GM12878 (cell line): Measurements from ENCODE around the gene TUBGCP2. TPM values are rescaled to one million over a fixed set of nuclear protein-coding genes. Genes with fewer than 3 reads are reported as not detected.

Experiments
- ATAC-seq: fragments of 200-7000 bp; cut with Tn5 transposase; 3 replicates; pipeline ENCODE4 v1.9.1; 2020; ENCODE audit warnings: mild to moderate bottlenecking, moderate library complexity
- BruUV-seq: library from RNA; stranded (reverse); fragments of 400-500 nt; replicated peaks from 2 replicates; lab custom pipeline; 2021; lab: Mats Ljungman, UMichigan
- CTCF ChIA-PET: fragments of 300-600 bp; sonication (Branson Sonifier 250); formaldehyde crosslinking; extraction: SDS; loops from one replicate; lab custom pipeline; 2021; ENCODE audit warnings: inconsistent platforms; lab: Yijun Ruan, JAX
- POLR2A ChIA-PET: fragments of 350-600 bp; formaldehyde crosslinking; extraction: SDS; loops from one replicate; lab custom pipeline; 2021; ENCODE audit warnings: inconsistent platforms; lab: Charles Lee
- RAD21 ChIA-PET: fragments of 300-600 bp; sonication (Branson Sonifier 250); formaldehyde crosslinking; loops from one replicate; lab custom pipeline; 2023; ENCODE audit warnings: antibody characterized with exemption; ENCODE audit not compliant: unreplicated experiment; lab: Charles Lee
- SMC1A ChIA-PET: fragments of 300-600 bp; sonication (Branson Sonifier 250); formaldehyde crosslinking; loops from one replicate; lab custom pipeline; 2023; ENCODE audit not compliant: unreplicated experiment, uncharacterized antibody; lab: Charles Lee
- DNase-seq: peaks from one replicate; pipeline ENCODE4 v3.0.0-alpha.2; 2011; ENCODE audit warnings: low read depth, low spot score
- FAIRE-seq: peaks from 3 replicates; lab custom pipeline; 2011; peaks lifted over from hg19 to GRCh38; lab: Jason Lieb, UNC
- H2AFZ ChIP-seq: 2 replicates; pipeline ENCODE4 v1.6.0; 2011; ENCODE audit warnings: low read depth, low read length, control low read depth; ENCODE audit not compliant: control insufficient read depth
- H3K27ac ChIP-seq: 2 replicates; pipeline ENCODE4 v1.5.1; 2011; ENCODE audit warnings: control low read depth; ENCODE audit not compliant: control insufficient read depth, insufficient read depth
- H3K27me3 ChIP-seq, 2 experiments: replicated peaks in 1 of 2; 2 replicates each; pipeline versions ENCODE4 v1.6.0 to v1.6.1; 2011; ENCODE audit warnings: low read length in 1 of 2; ENCODE audit not compliant: control insufficient read depth in 2 of 2, insufficient read depth in 2 of 2
- H3K36me3 ChIP-seq, 2 experiments: 2 replicates each; pipeline ENCODE4 v1.5.1; 2011; ENCODE audit warnings: low read length in 1 of 2; ENCODE audit not compliant: control insufficient read depth in 2 of 2, insufficient read depth in 2 of 2
- H3K4me1 ChIP-seq: 2 replicates; pipeline ENCODE4 v1.6.1; 2011; ENCODE audit warnings: mild to moderate bottlenecking, low read length, moderate library complexity, mixed read lengths; ENCODE audit not compliant: control insufficient read depth, insufficient read depth
- H3K4me2 ChIP-seq: 2 replicates; pipeline ENCODE4 v1.6.0; 2011; ENCODE audit warnings: control low read depth; ENCODE audit not compliant: control insufficient read depth, insufficient read depth
- H3K4me3 ChIP-seq: fragments of 200-600 bp; sonication (generic); 2 replicates; pipeline ENCODE4 v1.5.1; 2016
- H3K79me2 ChIP-seq: 2 replicates; pipeline ENCODE4 v1.6.0; 2011; ENCODE audit warnings: low read length; ENCODE audit not compliant: control insufficient read depth, insufficient read depth
- H3K9ac ChIP-seq: 2 replicates; pipeline ENCODE4 v1.8.0; 2011; ENCODE audit warnings: low read length, control low read depth, mixed read lengths; ENCODE audit not compliant: control insufficient read depth, insufficient read depth
- H3K9me3 ChIP-seq: replicated peaks from 3 replicates; pipeline ENCODE4 v1.5.1; 2011; ENCODE audit warnings: mild to moderate bottlenecking, low read length; ENCODE audit not compliant: control insufficient read depth, insufficient read depth
- H4K20me1 ChIP-seq: 2 replicates; pipeline ENCODE4 v1.6.0; 2011; ENCODE audit not compliant: control insufficient read depth, insufficient read depth
- IKZF1 ChIP-seq: fragments of 450-650 bp; conservative IDR thresholded peaks from 2 replicates; pipeline ENCODE4 v1.6.1; 2017; ENCODE audit warnings: antibody characterized with exemption, mild to moderate bottlenecking
- IKZF2 ChIP-seq, 2 experiments: fragments of 450-650 bp; IDR thresholded peaks; 2 replicates each; pipeline ENCODE4 v1.6.1; 2017; ENCODE audit warnings: mild to moderate bottlenecking in 2 of 2, moderate library complexity in 2 of 2
- KAT2A ChIP-seq: conservative IDR thresholded peaks from 2 replicates; pipeline ENCODE4 v1.6.1; 2011; ENCODE audit warnings: low read depth, low read length; ENCODE audit not compliant: control insufficient read depth
- POLR2A ChIP-seq: IDR thresholded peaks from 2 replicates; pipeline ENCODE4 v1.6.1; 2011; ENCODE audit warnings: low read depth, mild to moderate bottlenecking, low read length
- RAD51 ChIP-seq: fragments of 450-650 bp; IDR thresholded peaks from 2 replicates; pipeline ENCODE4 v1.6.1; 2016; ENCODE audit warnings: moderate library complexity, mild to moderate bottlenecking, inconsistent platforms
- RELB ChIP-seq: fragments of 450-650 bp; IDR thresholded peaks from 2 replicates; pipeline ENCODE4 v1.6.1; 2017; ENCODE audit warnings: low read depth, mild to moderate bottlenecking, moderate library complexity
- SPI1 ChIP-seq: IDR thresholded peaks from 2 replicates; pipeline ENCODE4 v1.6.1; 2011; ENCODE audit warnings: low read depth, mild to moderate bottlenecking, low read length, moderate library complexity, borderline replicate concordance; ENCODE audit not compliant: insufficient read depth
- USF2 ChIP-seq: IDR thresholded peaks from 2 replicates; pipeline ENCODE4 v1.6.1; 2011; ENCODE audit warnings: low read depth, low read length, improper control_type of control experiment, borderline replicate concordance
- WGBS: methylation state at CpG from one replicate; pipeline ENCODE4 v1.1.6; 2016; ENCODE audit warnings: low lambda C conversion rate; ENCODE audit not compliant: insufficient replicate concordance, insufficient coverage; ENCODE audit errors: missing lambda C conversion rate; 5-methylcytosine and 5-hydroxymethylcytosine counted together
- in situ Hi-C: fragments of 300-500 bp; cut with MboI; formaldehyde crosslinking; loops from 9 replicates; pipeline ENCODE4 v1.14.3; 2018; ENCODE audit warnings: mixed read lengths
- intact Hi-C: fragments of 100-400 bp; cut with micrococcal nuclease; formaldehyde crosslinking; loops from one replicate; pipeline ENCODE4 v1.14.2; 2022; ENCODE audit not compliant: unreplicated experiment
- polyA plus RNA-seq, 11 experiments: library from polyadenylated mRNA; depleted of rRNA in 4 of 11; unstranded in 6 of 11; stranded (reverse) in 5 of 11; fragments of >200 nt; fragmentation: Nextera tagmentation in 4 of 11; fragmentation: Illumina TruSeq in 1 of 11; extraction: Ambion mirVana in 4 of 11; extraction: Trizol in 1 of 11; gene quantifications; 1 replicate in 1 of 11; 2 replicates in 10 of 11; pipeline versions ENCODE4 v1.2.1 to v1.2.3, GENCODE V29; 2011 to 2016; ENCODE audit warnings: inconsistent platforms in 2 of 11, missing spikeins in 2 of 11, low read depth in 1 of 11
- total RNA-seq, 4 experiments: library from RNA; depleted of rRNA in 3 of 4; stranded (reverse); fragments of >200 nt in 3 of 4; fragmentation: Illumina TruSeq in 1 of 4; extraction: Trizol in 1 of 4; gene quantifications; 2 replicates each; pipeline versions ENCODE4 v1.2.1 to v1.2.3, GENCODE V29; 2013 to 2021

Gene TUBGCP2
- total and polyA plus RNA-seq, 10 of the 15 experiments (the other 5 are each of a cell fraction or from before 2014, with no cell fraction given) = 4.8 to 47.1 (median 34.7) TPM

DNA sequence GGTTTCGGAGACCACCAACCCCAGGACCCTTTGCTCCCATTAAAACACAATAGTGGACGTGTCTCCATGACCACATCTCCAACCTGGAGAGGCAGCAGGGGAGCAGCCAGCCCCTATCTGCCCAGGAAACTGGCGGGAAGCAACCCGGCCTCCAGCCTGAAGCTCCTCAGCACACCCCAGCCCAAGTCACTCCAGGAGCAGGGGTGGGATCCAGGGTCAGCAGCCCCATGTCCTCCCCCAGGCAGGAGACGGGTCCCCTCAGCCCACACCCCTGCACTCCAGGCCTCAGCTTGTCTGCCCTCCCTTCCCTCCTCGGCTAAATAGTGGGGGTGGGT, 32.6 kb downstream of the TUBGCP2 start:
- H3K9ac ChIP-seq = peak overlapping the region; percentile 92
- ChIA-PET RAD21 (interaction anchor here (1.4 to 2.4 kb wide), 2 partner anchors 15 to 19 kb away, joined by 3 to 9 read pairs; no protein-coding TSS in a partner anchor), POLR2A (interaction anchor here (0.6 to 0.9 kb wide), 2 partner anchors 9 to 15 kb away, joined by 3 read pairs; no protein-coding TSS in a partner anchor)
- TF ChIP-seq USF2 (no peak), IKZF1 (0 out of 2 replicates have a peak, but pooled peaks have one; percentile 21), POLR2A (no peak)
- TF ChIP-seq, all 136 proteins: peak for 1
- CTCF ChIA-PET = interaction anchor here (1.0 to 3.2 kb wide), 5 partner anchors 15 to 130 kb away, joined by 4 to 15 read pairs (median 5); no protein-coding TSS in a partner anchor
- BruUV-seq = no TSS peak
- no peak for DNase-seq
- peak overlapping the region; percentile 48 for H2AFZ ChIP-seq
- H3K79me2 ChIP-seq = peaks cover 23% of the 10 kb centered on the region
- no peaks in the 10 kb centered on the region for H3K9me3 ChIP-seq
- WGBS = 2% methylated on average over 6 of the region's 6 CpGs
- peaks cover 5 to 21% of the 10 kb centered on the region in 2 experiments; a peak in 3 of 4 replicates for H3K36me3 ChIP-seq
- FAIRE-seq = no peak
- no peaks in the 10 kb centered on the region for H3K27me3 ChIP-seq
- H3K27ac ChIP-seq = peak overlapping the region; percentile 96
- intact Hi-C loops (no loop called here), in situ Hi-C loops (no loop called here)
- H3K4me1 ChIP-seq = peaks cover 33% of the 10 kb centered on the region
- peak overlapping the region; percentile 94 for H3K4me3 ChIP-seq
- SMC1A ChIA-PET = interaction anchor here (1.0 to 1.5 kb wide), 2 partner anchors 114 to 128 kb away, joined by 4 read pairs; no protein-coding TSS in a partner anchor
- ATAC-seq = peak; percentile 5
- H3K4me2 ChIP-seq = peak overlapping the region; percentile 90
- H4K20me1 ChIP-seq = no peaks in the 10 kb centered on the region; the same call in 1 of the 2 replicates

GRCh38 chr10:133275684-133276092, 33.0 kb downstream of the TUBGCP2 start:
- ChIA-PET RAD21 (interaction anchor here (1.2 to 2.4 kb wide), 4 partner anchors 15 to 132 kb away, joined by 3 to 9 read pairs (median 4); no protein-coding TSS in a partner anchor), CTCF (interaction anchor here (1.0 to 3.2 kb wide), 6 partner anchors 15 to 129 kb away, joined by 4 to 15 read pairs (median 4); no protein-coding TSS in a partner anchor), POLR2A (interaction anchor here (0.5 to 1.5 kb wide), 6 partner anchors 9 to 115 kb away, joined by 3 to 7 read pairs (median 4); no protein-coding TSS in a partner anchor), SMC1A (interaction anchor here (1.0 to 1.5 kb wide), 3 partner anchors 13 to 128 kb away, joined by 4 to 5 read pairs (median 4); no protein-coding TSS in a partner anchor)
- Histone ChIP-seq H3K27ac (peak overlapping the region; percentile 96), H3K27me3 (no peaks in the 10 kb centered on the region), H3K4me2 (peak overlapping the region; percentile 90), H2AFZ (peak overlapping the region; percentile 48), H4K20me1 (no peaks in the 10 kb centered on the region; the same call in 1 of the 2 replicates), H3K79me2 (peaks cover 23% of the 10 kb centered on the region), H3K36me3 (peaks cover 5 to 25% of the 10 kb centered on the region in 2 experiments), H3K4me3 (peak overlapping the region; percentile 94), H3K9ac (peak overlapping the region; percentile 92), H3K4me1 (peaks cover 33% of the 10 kb centered on the region), H3K9me3 (no peaks in the 10 kb centered on the region)
- intact Hi-C loops = loop anchor here (2.0 kb wide), 1 partner anchor 33 kb away; the partner anchor contains the start of genes TUBGCP2 and ZNF511
- DNase-seq = no peak
- WGBS = under 1% methylated on average over 12 of the region's 12 CpGs
- TSS peak; percentile 89 for BruUV-seq
- ATAC-seq = peak; percentile 73
- peak; percentile 88 for FAIRE-seq
- in situ Hi-C loops = no loop called here
- TF ChIP-seq IKZF2 (IDR thresholded peaks at IDR 0.05) (peak in 1 of 2 experiments; percentile 9; a peak in 1 of 4 replicates), RAD51 (no peak), SPI1 (peak; percentile 13; the same call in 1 of the 2 replicates), KAT2A (no peak), RELB (peak; percentile 46)
